Coronary artery (tissue), 2 donors: Measurements from ENCODE around the gene ABCD3.

ENCODE experiments used
- DNase-seq: peaks from one replicate; pipeline ENCODE4 v3.0.0-alpha.2; 2017; ENCODE audit warnings: low spot score
- H3K27ac ChIP-seq, 2 donors: fragments of 200-600 bp; sonication (generic); one replicate each; pipeline ENCODE4 v1.5.1; 2016 to 2019
- H3K4me3 ChIP-seq: fragments of 200-600 bp; sonication (generic); 2 replicates; pipeline ENCODE4 v1.5.1; 2016; ENCODE audit warnings: mild to moderate bottlenecking, moderate library complexity
- CTCF ChIP-seq: fragments of 200-600 bp; sonication (generic); IDR thresholded peaks from one replicate; pipeline ENCODE4 v1.5.1; 2019; ENCODE audit warnings: antibody characterized with exemption

Gene ABCD3

GRCh38 chr1:94544706-94545490, 126.7 kb downstream of the ABCD3 start:
- no peak overlapping the region for H3K4me3 ChIP-seq
- peak overlapping the region; percentile 45 to 50 for H3K27ac ChIP-seq
- DNase-seq = no peak
- TF ChIP-seq CTCF = no peak

- no peak overlapping the region for H3K4me3 ChIP-seq
- no peak overlapping the region for H3K27ac ChIP-seq
- DNase-seq = no peak
- no peak for TF ChIP-seq CTCF
Measured at GRCh38 chr1:94549706-94550105, 131.5 kb downstream of the ABCD3 start.

GRCh38 chr1:94550396-94550795, 132.2 kb downstream of the ABCD3 start:
- Histone ChIP-seq H3K27ac (no peak overlapping the region), H3K4me3 (no peak overlapping the region)
- TF ChIP-seq CTCF = no peak
- no peak for DNase-seq

- Histone ChIP-seq H3K4me3 (no peak overlapping the region), H3K27ac (no peak overlapping the region)
- TF ChIP-seq CTCF = no peak
- no peak for DNase-seq
Measured at GRCh38 chr1:94550800-94551241, 132.6 kb downstream of the ABCD3 start.

- no peak for DNase-seq
- no peak for TF ChIP-seq CTCF
- Histone ChIP-seq H3K27ac (no peak overlapping the region), H3K4me3 (no peak overlapping the region)
Measured at GRCh38 chr1:94551449-94551848, 133.3 kb downstream of the ABCD3 start.

- no peak for DNase-seq
- Histone ChIP-seq H3K4me3 (no peak overlapping the region), H3K27ac (no peak overlapping the region)
- no peak for TF ChIP-seq CTCF
Measured at GRCh38 chr1:94552071-94552586, 133.9 kb downstream of the ABCD3 start.

- H3K27ac ChIP-seq = no peak overlapping the region
- no peak for DNase-seq
- no peak for TF ChIP-seq CTCF
- no peak overlapping the region for H3K4me3 ChIP-seq
Measured at GRCh38 chr1:94553323-94553730, 135.1 kb downstream of the ABCD3 start.
